Endothelial cell (in vitro differentiated cells): Measurements from ENCODE around the gene RAB26. TPM values are rescaled to one million over a fixed set of nuclear protein-coding genes. Genes with fewer than 3 reads are reported as not detected.

Experiments
- DNase-seq: peaks from one replicate; pipeline ENCODE4 v3.0.0; 2021; ENCODE audit warnings: low spot score
- H3K27ac Mint-ChIP-seq: one replicate; pipeline ENCODE4 v1.8.0; 2021; ENCODE audit warnings: mixed read lengths, inconsistent platforms; ENCODE audit not compliant: unreplicated experiment
- H3K27me3 Mint-ChIP-seq: one replicate; pipeline ENCODE4 v1.8.0; 2021; ENCODE audit warnings: mild to moderate bottlenecking, moderate library complexity, mixed read lengths, inconsistent platforms; ENCODE audit not compliant: unreplicated experiment
- H3K36me3 Mint-ChIP-seq: one replicate; pipeline ENCODE4 v1.8.0; 2021; ENCODE audit warnings: mild to moderate bottlenecking, low read depth, mixed read lengths, inconsistent platforms; ENCODE audit not compliant: unreplicated experiment
- H3K4me1 Mint-ChIP-seq: one replicate; pipeline ENCODE4 v1.8.0; 2021; ENCODE audit warnings: mild to moderate bottlenecking, mixed read lengths, inconsistent platforms; ENCODE audit not compliant: unreplicated experiment
- H3K4me3 Mint-ChIP-seq: one replicate; pipeline ENCODE4 v1.8.0; 2021; ENCODE audit warnings: mild to moderate bottlenecking, mixed read lengths, inconsistent platforms; ENCODE audit not compliant: unreplicated experiment
- H3K9me3 Mint-ChIP-seq: one replicate; pipeline ENCODE4 v1.8.0; 2021; ENCODE audit warnings: mixed read lengths, inconsistent platforms; ENCODE audit not compliant: unreplicated experiment
- CTCF ChIP-seq: fragments of 200-600 bp; sonication (generic); IDR thresholded peaks from one replicate; pipeline ENCODE4 v1.5.0; 2021; ENCODE audit warnings: antibody characterized with exemption; ENCODE audit not compliant: unreplicated experiment
- total RNA-seq: library from RNA; stranded (reverse); fragmentation: NEBNext Ultra II Directional; extraction: Animal tissue kit (Norgen Biotek cat#: 25700); gene quantifications from one replicate; pipeline ENCODE4 v1.2.1, GENCODE V29; 2021; ENCODE audit not compliant: unreplicated experiment

Gene RAB26
- total RNA-seq, 1 donor from 2014 or later: 1.9 TPM

DNA sequence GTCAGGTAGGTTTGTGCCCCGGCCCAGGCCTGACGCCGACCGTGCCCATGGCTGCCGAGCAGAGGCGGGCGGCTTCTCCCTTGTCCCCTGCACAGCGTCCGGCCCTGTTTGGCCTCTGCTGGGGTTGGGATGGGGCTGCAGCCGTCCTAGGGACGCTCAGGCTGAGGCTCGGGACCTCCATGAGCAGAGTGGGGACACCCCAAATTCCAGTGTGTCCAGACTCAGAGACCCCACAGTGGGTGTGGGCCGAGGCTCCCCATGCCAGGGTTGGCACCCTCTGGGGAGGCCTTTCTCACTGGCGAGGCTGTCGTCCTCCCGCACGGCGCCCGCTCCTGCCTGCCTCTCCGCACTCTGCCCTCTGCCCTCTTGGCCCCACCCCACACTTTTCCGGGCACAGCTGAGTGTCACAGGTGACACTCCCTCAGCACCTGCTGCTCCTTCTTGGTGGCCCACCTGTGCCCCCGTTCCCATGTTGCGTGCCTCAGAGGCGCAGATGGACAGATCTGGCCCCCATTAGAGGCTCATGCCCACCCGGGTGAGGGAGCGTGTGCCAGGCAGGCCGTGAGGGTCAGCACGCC is 23.3 kb downstream of the RAB26 start:
- DNase-seq: no peak
- Mint-ChIP-seq H3K4me3 (peak overlapping the region; percentile 57), H3K9me3 (no peaks in the 10 kb centered on the region), H3K4me1 (peaks cover 20% of the 10 kb centered on the region), H3K27ac (peak overlapping the region; percentile 78), H3K27me3 (peaks cover 5% of the 10 kb centered on the region), H3K36me3 (peaks cover 9% of the 10 kb centered on the region)
- TF ChIP-seq CTCF: no peak

DNA sequence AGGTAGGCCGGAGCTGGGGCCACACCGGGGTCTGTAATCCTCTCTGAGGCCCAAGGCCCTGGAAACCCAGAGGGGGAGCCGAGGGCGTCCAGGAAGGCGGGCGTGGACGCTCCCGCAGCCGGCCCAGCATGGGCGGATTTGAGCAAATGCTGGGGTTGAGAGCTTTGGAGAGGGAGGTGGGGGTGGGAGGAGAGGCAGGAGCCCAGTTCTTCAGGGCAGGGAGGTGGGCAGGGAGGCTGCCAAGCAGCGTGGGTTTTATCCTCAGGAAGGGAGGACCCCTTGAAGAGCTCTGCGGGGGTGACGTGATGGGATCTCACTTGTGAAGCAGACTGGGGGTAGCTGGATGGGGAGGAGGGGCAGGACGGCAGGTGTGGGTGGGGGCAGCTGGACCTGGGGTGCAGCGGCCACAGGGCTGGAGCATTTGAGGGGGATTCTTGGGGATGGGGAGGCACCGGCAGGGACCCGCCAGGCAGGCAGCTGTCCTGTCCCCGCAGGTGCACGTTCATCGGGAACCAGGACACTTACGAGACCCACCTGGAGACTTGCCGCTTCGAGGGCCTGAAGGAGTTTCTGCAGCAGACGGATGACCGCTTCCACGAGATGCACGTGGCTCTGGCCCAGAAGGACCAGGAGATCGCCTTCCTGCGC is 24.4 kb downstream of the RAB26 start:
- peaks cover 7% of the 10 kb centered on the region for H3K27me3 Mint-ChIP-seq
- no peak for TF ChIP-seq CTCF
- peaks cover 20% of the 10 kb centered on the region for H3K4me1 Mint-ChIP-seq
- H3K4me3 Mint-ChIP-seq: peak overlapping the region; percentile 65
- H3K9me3 Mint-ChIP-seq: no peaks in the 10 kb centered on the region
- peaks cover 14% of the 10 kb centered on the region for H3K36me3 Mint-ChIP-seq
- peak overlapping the region; percentile 52 for H3K27ac Mint-ChIP-seq
- DNase-seq: no peak

DNA sequence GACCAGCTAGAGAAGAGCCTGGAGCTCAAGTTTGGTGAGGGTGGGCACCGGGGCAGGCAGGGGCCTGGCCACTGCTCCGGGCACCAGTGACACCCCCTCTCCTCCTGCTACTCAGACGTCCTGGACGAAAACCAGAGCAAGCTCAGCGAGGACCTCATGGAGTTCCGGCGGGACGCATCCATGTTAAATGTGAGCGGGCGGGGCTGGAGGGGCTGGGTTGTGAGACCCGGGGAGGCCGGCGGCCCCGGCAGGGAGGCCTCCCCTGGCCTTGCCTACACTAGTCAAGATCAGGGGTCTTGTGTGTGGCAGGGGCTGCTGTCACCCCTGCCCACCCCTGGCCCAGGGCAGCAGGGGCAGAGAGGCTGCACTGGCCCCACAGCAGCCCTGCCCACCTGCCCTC is 24.9 kb downstream of the RAB26 start:
- peak overlapping the region; percentile 52 for H3K27ac Mint-ChIP-seq

DNA sequence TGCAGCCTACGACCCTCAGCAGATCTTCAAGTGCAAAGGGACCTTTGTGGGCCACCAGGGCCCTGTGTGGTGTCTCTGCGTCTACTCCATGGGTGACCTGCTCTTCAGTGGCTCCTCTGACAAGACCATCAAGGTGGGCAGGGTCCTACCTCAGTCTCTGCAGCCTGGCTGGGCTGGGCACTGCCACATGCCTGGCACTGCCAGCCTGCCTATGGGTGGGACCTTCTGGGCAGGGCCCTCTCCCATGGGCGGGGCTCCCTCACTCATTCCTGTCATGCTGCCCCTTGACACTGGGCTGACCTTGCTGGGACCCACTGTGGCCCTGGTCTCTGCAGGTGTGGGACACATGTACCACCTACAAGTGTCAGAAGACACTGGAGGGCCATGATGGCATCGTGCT is 25.5 kb downstream of the RAB26 start:
- TF ChIP-seq CTCF: no peak
- no peak for DNase-seq
- H3K9me3 Mint-ChIP-seq: no peaks in the 10 kb centered on the region
- no peak overlapping the region for H3K4me3 Mint-ChIP-seq
- peaks cover 15% of the 10 kb centered on the region for H3K4me1 Mint-ChIP-seq
- H3K27me3 Mint-ChIP-seq: peaks cover 8% of the 10 kb centered on the region
- H3K27ac Mint-ChIP-seq: peak overlapping the region; percentile 67
- H3K36me3 Mint-ChIP-seq: peaks cover 14% of the 10 kb centered on the region

More for the DNA sequence above, 24.9 kb downstream of the RAB26 start:
- peak overlapping the region; percentile 65 for H3K4me3 Mint-ChIP-seq
- peaks cover 17% of the 10 kb centered on the region for H3K4me1 Mint-ChIP-seq
- DNase-seq: no peak
- H3K9me3 Mint-ChIP-seq: no peaks in the 10 kb centered on the region
- H3K36me3 Mint-ChIP-seq: peaks cover 14% of the 10 kb centered on the region
- TF ChIP-seq CTCF: no peak
- H3K27me3 Mint-ChIP-seq: peaks cover 7% of the 10 kb centered on the region

DNA sequence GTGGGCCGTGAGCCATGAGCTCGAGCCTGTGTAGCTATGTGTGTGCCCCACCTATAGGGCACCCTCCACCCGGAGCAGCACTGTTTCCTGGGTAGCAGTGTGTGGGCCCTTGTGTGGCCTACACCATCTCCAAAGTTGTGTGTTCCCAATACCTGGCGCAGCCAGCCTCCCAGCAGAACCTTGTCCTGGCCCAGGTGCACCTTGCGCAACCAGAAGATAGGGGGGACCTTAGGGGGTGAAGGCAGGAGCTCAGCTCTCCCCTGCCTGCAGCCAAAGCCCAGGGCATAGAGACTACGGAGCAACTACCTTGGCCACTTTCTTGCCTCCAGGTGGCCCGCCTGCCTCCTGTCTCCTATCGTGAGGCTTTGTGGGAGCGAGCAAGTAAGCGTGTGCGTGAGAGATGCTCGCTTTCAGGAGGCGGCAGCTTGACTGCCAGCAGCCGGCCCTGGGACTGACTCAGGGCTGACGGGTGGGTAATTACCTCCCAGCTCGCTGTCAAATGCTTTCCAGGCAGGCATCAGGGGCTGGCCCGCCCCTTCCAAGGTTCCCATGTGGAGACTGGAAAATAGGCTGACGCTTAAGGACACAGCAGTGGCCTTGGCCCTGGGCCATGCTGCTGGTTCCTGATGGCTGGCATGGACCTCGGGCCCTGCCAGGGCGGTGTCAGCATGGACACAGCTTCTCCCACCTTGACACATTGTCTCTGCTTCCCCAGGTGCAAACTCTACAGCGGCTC is 26.1 kb downstream of the RAB26 start:
- no peak overlapping the region for H3K4me3 Mint-ChIP-seq
- H3K36me3 Mint-ChIP-seq: peaks cover 14% of the 10 kb centered on the region
- no peak for DNase-seq
- no peak for TF ChIP-seq CTCF
- H3K27me3 Mint-ChIP-seq: peaks cover 8% of the 10 kb centered on the region
- peaks cover 9% of the 10 kb centered on the region for H3K4me1 Mint-ChIP-seq
- no peaks in the 10 kb centered on the region for H3K9me3 Mint-ChIP-seq
- H3K27ac Mint-ChIP-seq: no peak overlapping the region
